B cell (primary cell): ENCODE measurements around the gene ZNF106. TPM values are rescaled to one million over a fixed set of nuclear protein-coding genes. Genes with fewer than 3 reads are reported as not detected.

Experiments
- ATAC-seq: fragments of 200-7000 bp; cut with Tn5 transposase; one replicate; pipeline ENCODE4 v1.10.0; 2021; ENCODE audit warnings: low read depth, mild to moderate bottlenecking, moderate number of reproducible peaks, moderate library complexity
- CTCF ChIA-PET: fragments of 350-600 bp; sonication (Branson Sonifier 250); formaldehyde crosslinking; loops from one replicate; lab custom pipeline; 2021; ENCODE audit warnings: antibody characterized with exemption, inconsistent platforms; lab: Charles Lee
- POLR2A ChIA-PET: fragments of 350-600 bp; sonication (Branson Sonifier 250); formaldehyde crosslinking; loops from one replicate; lab custom pipeline; 2021; ENCODE audit warnings: antibody characterized with exemption; lab: Charles Lee
- DNase-seq: peaks from one replicate; pipeline ENCODE4 v3.0.0; 2013
- H2AFZ ChIP-seq: 2 replicates; pipeline ENCODE4 v1.6.1; 2012; ENCODE audit warnings: mild to moderate bottlenecking, low read depth, low read length; ENCODE audit not compliant: insufficient read depth, poor library complexity, severe bottlenecking
- H3K27ac ChIP-seq, 2 donors: 1 replicate in 1 of 2; 2 replicates in 1 of 2; pipeline ENCODE4 v1.5.1; 2012 to 2013; ENCODE audit warnings: low read length in 2 of 2, mild to moderate bottlenecking in 2 of 2, moderate library complexity in 1 of 2
- H3K27me3 ChIP-seq, 4 experiments: fragments of 200-600 bp in 1 of 4; sonication (generic) in 1 of 4; replicated peaks in 1 of 4; 1 replicate in 2 of 4; 2 replicates in 2 of 4; pipeline versions ENCODE4 v1.6.1 to v1.7.0; 2013 to 2016; ENCODE audit warnings: low read length in 3 of 4, mild to moderate bottlenecking in 2 of 4, mixed read lengths in 1 of 4, moderate library complexity in 1 of 4; ENCODE audit not compliant: insufficient read depth in 4 of 4, control insufficient read depth in 3 of 4; ENCODE audit errors: control extremely low read depth in 1 of 4
- H3K36me3 ChIP-seq, 2 experiments: replicated peaks in 1 of 2; 1 replicate in 1 of 2; 2 replicates in 1 of 2; pipeline versions ENCODE4 v1.6.1 to v1.7.1; 2013; ENCODE audit warnings: low read length in 1 of 2; ENCODE audit not compliant: insufficient read depth in 2 of 2, control insufficient read depth in 1 of 2; ENCODE audit errors: control extremely low read depth in 1 of 2, extremely low read depth in 1 of 2
- H3K4me1 ChIP-seq, 2 donors: fragments of 200-600 bp in 1 of 2; sonication (generic) in 1 of 2; 1 replicate in 1 of 2; 2 replicates in 1 of 2; pipeline versions ENCODE4 v1.5.1 to v1.6.1; 2013 to 2017; ENCODE audit warnings: low read length in 2 of 2; ENCODE audit not compliant: control insufficient read depth in 2 of 2, insufficient read depth in 2 of 2
- H3K4me2 ChIP-seq: replicated peaks from 2 replicates; pipeline ENCODE3; 2012; ENCODE audit warnings: mild to moderate bottlenecking, low read depth, low read length; ENCODE audit not compliant: poor library complexity, severe bottlenecking
- H3K4me3 ChIP-seq, 5 experiments: fragments of 200-600 bp in 1 of 5; sonication (generic) in 1 of 5; 1 replicate in 3 of 5; 2 replicates in 2 of 5; pipeline versions ENCODE4 v1.5.1 to v1.7.0; 2011 to 2016; ENCODE audit warnings: low read length in 4 of 5, mild to moderate bottlenecking in 4 of 5, low read depth in 2 of 5, control low read depth in 1 of 5, moderate library complexity in 1 of 5; ENCODE audit not compliant: insufficient read depth in 1 of 5; ENCODE audit errors: control extremely low read depth in 1 of 5, extremely low read depth in 1 of 5
- H3K79me2 ChIP-seq: fragments of 200-600 bp; sonication (generic); one replicate; pipeline ENCODE4 v1.6.0; 2016; ENCODE audit warnings: low read length; ENCODE audit not compliant: control insufficient read depth, insufficient read depth
- H3K9ac ChIP-seq: fragments of 200-600 bp; sonication (generic); 2 replicates; pipeline ENCODE4 v1.6.1; 2017; ENCODE audit warnings: mild to moderate bottlenecking, low read length, moderate library complexity
- H3K9me3 ChIP-seq, 3 donors: one replicate each; pipeline versions ENCODE4 v1.6.1 to v1.7.1; 2013; ENCODE audit warnings: low read length in 2 of 3; ENCODE audit not compliant: control insufficient read depth in 2 of 3, insufficient read depth in 1 of 3; ENCODE audit errors: control extremely low read depth in 1 of 3
- H4K20me1 ChIP-seq: 2 replicates; pipeline ENCODE4 v1.6.0; 2012; ENCODE audit warnings: mild to moderate bottlenecking, low read length; ENCODE audit not compliant: insufficient read depth, control insufficient read depth, poor library complexity, severe bottlenecking
- H3K27ac Mint-ChIP-seq: one replicate; pipeline ENCODE4 v1.8.0; 2021; ENCODE audit warnings: mixed read lengths
- H3K27me3 Mint-ChIP-seq: one replicate; pipeline ENCODE4 v1.8.0; 2021; ENCODE audit warnings: mixed read lengths
- H3K4me1 Mint-ChIP-seq: one replicate; pipeline ENCODE4 v1.8.0; 2021; ENCODE audit warnings: mixed read lengths
- H3K4me3 Mint-ChIP-seq: one replicate; pipeline ENCODE4 v1.8.0; 2021; ENCODE audit warnings: mixed read lengths
- H3K9me3 Mint-ChIP-seq: one replicate; pipeline ENCODE4 v1.8.0; 2022; ENCODE audit warnings: mixed read lengths; ENCODE audit not compliant: insufficient read depth
- EZH2 ChIP-seq: IDR thresholded peaks from 2 replicates; pipeline ENCODE4 v1.6.1; 2012; ENCODE audit warnings: borderline replicate concordance, low read depth, mild to moderate bottlenecking, moderate library complexity, low read length; ENCODE audit not compliant: insufficient read depth, poor library complexity, severe bottlenecking
- WGBS: methylation state at CpG from one replicate; pipeline ENCODE4 v1.1.5; 2013; ENCODE audit warnings: missing lambda C conversion rate; ENCODE audit not compliant: insufficient coverage; 5-methylcytosine and 5-hydroxymethylcytosine counted together
- intact Hi-C: fragments of 100-400 bp; cut with micrococcal nuclease; formaldehyde crosslinking; loops from one replicate; pipeline ENCODE4 v1.10.0; 2022
- polyA plus RNA-seq: library from polyadenylated mRNA; depleted of rRNA; stranded (reverse); fragments of >200 nt; gene quantifications from 2 replicates; pipeline ENCODE4 v1.2.3, GENCODE V29; 2012
- total RNA-seq, 2 donors: library from RNA; stranded (reverse); fragments of 120-200 nt in 1 of 2; gene quantifications; 1 replicate in 1 of 2; 2 replicates in 1 of 2; pipeline versions ENCODE4 v1.2.3 to v1.2.4, GENCODE V29; 2013 to 2022
- TF ChIP-seq, protein P1 (sequence below): fragments of 200-600 bp; IDR thresholded peaks from one replicate; pipeline ENCODE4 v1.8.0; 2022; ENCODE audit warnings: antibody characterized with exemption, mild to moderate bottlenecking

Gene ZNF106
- total and polyA plus RNA-seq, 2 donors (not counting 1 experiment from before 2014, with no cell fraction given): 10.1 to 51.4 TPM

- Histone ChIP-seq H3K27me3 (no peaks in the 10 kb centered on the region), H3K4me3 (no peak overlapping the region), H3K9ac (no peak overlapping the region), H3K27ac (no peak overlapping the region), H3K4me2 (no peak overlapping the region), H3K79me2 (peaks cover 79% of the 10 kb centered on the region), H3K4me1 (no peaks in the 10 kb centered on the region), H4K20me1 (peaks cover 14% of the 10 kb centered on the region), H3K9me3 (peaks cover 0 to 1% (median 0%) of the 10 kb centered on the region in 3 donors), H3K36me3 (peaks cover 0 to 7% of the 10 kb centered on the region in 2 experiments), H2AFZ (no peak overlapping the region)
- ATAC-seq (no peak), DNase-seq (no peak)
- no peak overlapping the region for H3K4me3 Mint-ChIP-seq
- 98% methylated on average over 5 of the region's 6 CpGs for WGBS
- ChIA-PET CTCF (interaction anchor here (0.8 kb wide), 1 partner anchor 8 kb away, joined by 3 read pairs; the partner anchor contains the start of gene ZNF106), POLR2A (no interaction called here)
- H3K27ac Mint-ChIP-seq: no peak overlapping the region
- TF ChIP-seq, protein P1, sequence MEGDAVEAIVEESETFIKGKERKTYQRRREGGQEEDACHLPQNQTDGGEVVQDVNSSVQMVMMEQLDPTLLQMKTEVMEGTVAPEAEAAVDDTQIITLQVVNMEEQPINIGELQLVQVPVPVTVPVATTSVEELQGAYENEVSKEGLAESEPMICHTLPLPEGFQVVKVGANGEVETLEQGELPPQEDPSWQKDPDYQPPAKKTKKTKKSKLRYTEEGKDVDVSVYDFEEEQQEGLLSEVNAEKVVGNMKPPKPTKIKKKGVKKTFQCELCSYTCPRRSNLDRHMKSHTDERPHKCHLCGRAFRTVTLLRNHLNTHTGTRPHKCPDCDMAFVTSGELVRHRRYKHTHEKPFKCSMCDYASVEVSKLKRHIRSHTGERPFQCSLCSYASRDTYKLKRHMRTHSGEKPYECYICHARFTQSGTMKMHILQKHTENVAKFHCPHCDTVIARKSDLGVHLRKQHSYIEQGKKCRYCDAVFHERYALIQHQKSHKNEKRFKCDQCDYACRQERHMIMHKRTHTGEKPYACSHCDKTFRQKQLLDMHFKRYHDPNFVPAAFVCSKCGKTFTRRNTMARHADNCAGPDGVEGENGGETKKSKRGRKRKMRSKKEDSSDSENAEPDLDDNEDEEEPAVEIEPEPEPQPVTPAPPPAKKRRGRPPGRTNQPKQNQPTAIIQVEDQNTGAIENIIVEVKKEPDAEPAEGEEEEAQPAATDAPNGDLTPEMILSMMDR: no peak
- no peak for TF ChIP-seq EZH2
- H3K9me3 Mint-ChIP-seq: no peaks in the 10 kb centered on the region
- intact Hi-C loops: no loop called here
- no peaks in the 10 kb centered on the region for H3K27me3 Mint-ChIP-seq
- peaks cover 8% of the 10 kb centered on the region for H3K4me1 Mint-ChIP-seq
These were observed 8.2 kb downstream of the ZNF106 start for GRCh38 chr15:42482701-42483100.

DNA sequence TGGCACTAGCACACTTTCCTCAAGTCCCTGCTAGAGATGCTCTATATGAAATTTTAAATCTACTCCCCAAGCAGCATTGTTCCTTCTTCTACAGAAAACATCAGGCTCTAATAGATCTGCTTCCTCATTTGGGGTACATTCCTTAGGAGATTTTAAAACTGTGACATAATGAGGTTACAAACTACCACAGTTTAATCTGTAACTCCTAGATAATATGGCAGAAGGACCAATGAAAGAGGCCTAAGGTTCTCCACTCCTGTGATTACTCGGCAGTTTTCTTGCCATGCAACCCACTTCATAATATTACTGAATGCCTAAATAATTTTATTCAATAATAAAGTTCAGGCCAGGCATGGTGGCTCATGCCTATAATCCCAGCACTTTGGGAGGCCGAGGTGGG lies 16.1 kb downstream of the ZNF106 start:
- intact Hi-C loops: no loop called here
- no peak for ATAC-seq
- Histone ChIP-seq H3K36me3 (peaks cover 0 to 10% of the 10 kb centered on the region in 2 experiments), H2AFZ (no peak overlapping the region), H3K9ac (no peak overlapping the region), H3K9me3 (no peaks in the 10 kb centered on the region), H3K79me2 (peaks cover 65% of the 10 kb centered on the region), H4K20me1 (no peaks in the 10 kb centered on the region), H3K4me3 (no peak overlapping the region), H3K27ac (no peak overlapping the region), H3K27me3 (no peaks in the 10 kb centered on the region), H3K4me1 (peaks cover 0 to 4% of the 10 kb centered on the region in 2 donors), H3K4me2 (no peak overlapping the region)
- CTCF ChIA-PET: interaction anchor here (1.1 kb wide), 1 partner anchor 15 kb away, joined by 3 read pairs; the partner anchor contains the start of gene ZNF106
- POLR2A ChIA-PET: interaction anchor here (0.6 kb wide), 1 partner anchor 44 kb away, joined by 11 read pairs; no protein-coding TSS in a partner anchor
- no peak for TF ChIP-seq EZH2
- TF ChIP-seq, protein P1: no peak
- no CpG with 5 or more reads among the region's 2 CpGs for WGBS
- peaks cover 36% of the 10 kb centered on the region for H3K4me1 Mint-ChIP-seq
- H3K4me3 Mint-ChIP-seq: no peak overlapping the region
- DNase-seq: no peak
- no peaks in the 10 kb centered on the region for H3K27me3 Mint-ChIP-seq
- peak overlapping the region; percentile 38 for H3K27ac Mint-ChIP-seq
- H3K9me3 Mint-ChIP-seq: no peaks in the 10 kb centered on the region
